T-helper 2 cell treated with Interferon-gamma antibody and Interleukin-4, amounts not matched to agents 100 ng/mL and 5 ng/mL, for 36 hours (primary cell): ENCODE measurements around the gene KANK4. TPM values are rescaled to one million over a fixed set of nuclear protein-coding genes. Genes with fewer than 3 reads are reported as not detected.

Experiments
- intact Hi-C: fragments of 100-400 bp; cut with micrococcal nuclease; formaldehyde crosslinking; loops from one replicate; pipeline ENCODE4 v1.15.1; 2023
- total RNA-seq: library from RNA; stranded (reverse); gene quantifications from 2 replicates; pipeline ENCODE4 v1.2.3, GENCODE V29; 2022

KANK4 gene
- not detected in 2 replicates for total RNA-seq

GRCh38 chr1:62318756-62319544 lies at the start of gene KANK4:
Gene KANK4 (minus strand): TSS chr1:62319434. CDS start chr1:62281564, 37,870 bp downstream.
- intact Hi-C loops, result no loop called here

DNA sequence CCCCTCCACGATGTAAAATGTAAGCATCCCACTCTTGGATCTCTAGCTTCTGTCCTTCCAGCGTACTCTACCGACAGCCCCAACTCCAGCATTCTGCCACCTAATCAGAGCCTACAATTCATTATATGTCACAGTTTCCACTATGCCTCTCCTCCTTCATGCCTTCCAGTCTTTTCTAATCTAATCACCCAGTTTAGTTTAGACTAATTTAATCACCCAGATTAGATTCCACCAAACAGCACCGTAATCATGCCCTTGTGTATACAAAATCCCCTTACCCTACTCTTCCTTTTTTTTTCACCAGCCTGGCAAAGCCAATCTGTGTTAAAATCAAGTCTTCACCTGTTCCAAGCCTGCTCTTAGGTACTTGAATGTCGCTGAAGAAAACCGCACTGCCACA lies 49.8 kb upstream of the KANK4 start:
- intact Hi-C loops, result no loop called here

DNA sequence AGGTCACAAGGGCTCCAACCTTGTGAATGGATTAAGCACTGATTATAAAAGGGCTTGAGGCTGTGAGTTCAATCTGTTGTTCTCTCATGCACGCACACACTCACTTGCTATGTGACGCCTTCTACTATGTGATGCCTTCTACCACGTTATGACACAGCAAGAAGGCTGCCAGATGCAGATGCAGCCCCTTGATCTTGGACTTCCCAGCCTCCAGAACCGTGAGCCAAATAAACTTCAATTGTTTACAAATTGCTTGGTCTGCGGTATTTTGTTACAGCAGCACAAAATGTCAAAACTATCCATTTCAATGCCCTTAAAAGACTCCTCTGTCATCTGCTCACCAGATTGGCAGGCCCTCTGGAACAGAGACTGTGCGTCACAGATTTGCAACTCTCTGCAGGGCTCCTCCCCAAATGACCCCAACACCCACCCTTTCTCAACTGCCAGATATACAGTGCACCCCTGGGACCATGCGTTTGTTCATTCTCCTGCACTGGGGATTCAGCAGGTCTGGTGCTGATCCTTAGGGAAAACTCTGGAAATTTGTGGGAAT lies 47.8 kb upstream of the KANK4 start:
- intact Hi-C loops, result no loop called here

GRCh38 chr1:62364721-62365120 lies 45.5 kb upstream of the KANK4 start:
- intact Hi-C loops, result no loop called here

DNA sequence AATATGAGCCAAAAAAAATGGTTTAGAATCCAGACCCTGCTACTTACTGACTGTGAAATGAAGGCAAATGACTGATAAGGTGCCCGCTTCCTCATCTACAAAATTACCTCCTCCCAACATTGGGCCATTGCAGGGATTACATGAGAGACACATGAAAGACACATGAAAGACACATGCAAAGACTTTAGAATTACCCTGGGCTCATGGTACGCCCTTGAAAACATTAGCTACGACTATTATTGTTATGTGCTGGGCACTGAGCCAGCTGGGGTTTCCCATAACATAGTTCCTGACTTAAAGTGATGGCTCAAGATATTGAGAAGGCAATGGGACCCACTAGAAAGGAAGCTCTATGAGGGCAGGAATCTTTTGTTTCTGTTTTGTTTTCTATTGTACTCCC lies 43.7 kb upstream of the KANK4 start:
- intact Hi-C loops, result no loop called here

DNA sequence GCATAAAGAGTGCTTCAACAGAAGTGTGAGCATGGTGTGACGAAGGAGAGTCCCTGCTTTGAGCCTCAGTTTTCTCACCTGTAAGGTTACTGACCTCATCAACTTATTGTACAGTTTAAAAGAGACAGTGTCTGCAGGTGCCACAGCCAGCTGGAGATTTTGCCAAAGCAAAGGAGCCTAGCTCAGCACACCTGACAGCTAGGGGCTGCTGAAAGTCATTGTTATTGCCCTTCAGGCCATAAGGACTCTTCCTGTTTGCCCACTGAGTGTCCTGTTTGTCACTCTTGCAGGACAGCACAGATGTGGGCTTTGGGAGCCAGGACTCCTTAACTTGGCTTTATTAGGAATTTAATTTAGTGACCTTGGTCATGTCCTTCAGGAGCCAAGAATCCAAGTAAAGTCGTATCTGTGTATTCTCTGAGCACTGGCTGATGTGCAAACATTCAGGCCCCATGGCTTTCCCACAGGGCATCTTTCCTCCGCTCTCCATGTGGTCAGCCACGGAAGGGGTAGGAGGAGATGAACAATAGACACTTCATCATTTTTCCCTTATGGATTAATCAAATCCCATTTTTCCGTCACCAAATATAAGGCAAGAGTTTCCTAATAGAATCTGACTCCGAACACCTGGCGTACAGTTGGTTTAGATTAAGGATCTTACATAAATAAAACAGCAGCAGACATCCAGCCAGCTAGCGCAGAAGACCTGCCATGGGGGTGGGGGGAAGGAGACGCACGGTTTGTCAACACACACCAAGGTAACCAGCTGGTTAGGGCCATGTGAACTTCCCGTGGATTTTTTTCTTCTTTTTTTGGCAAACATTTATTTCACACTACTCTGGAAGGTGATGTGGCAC lies 43.1 kb upstream of the KANK4 start:
- intact Hi-C loops, result no loop called here

DNA sequence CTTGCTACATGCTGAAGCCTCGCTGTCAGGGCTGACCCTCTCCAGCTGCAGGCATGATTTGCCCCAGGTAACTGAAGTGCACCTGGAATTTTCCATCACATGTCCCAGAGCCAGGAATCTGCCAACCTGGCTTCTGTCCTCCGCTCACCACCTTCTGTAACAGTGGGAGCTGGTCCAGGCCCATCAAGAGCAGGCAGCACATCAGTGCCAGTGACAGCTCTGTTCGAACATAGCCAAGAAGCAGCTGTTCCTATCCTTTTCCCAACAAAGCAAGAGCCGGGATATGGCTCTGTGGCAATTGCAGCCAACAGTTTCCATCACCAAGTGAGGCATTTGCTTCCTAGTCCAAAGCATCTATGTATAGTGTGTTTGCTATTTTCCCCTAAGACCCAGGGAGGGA lies 42.2 kb upstream of the KANK4 start:
- intact Hi-C loops, result no loop called here

GRCh38 chr1:62358665-62359373 lies 39.6 kb upstream of the KANK4 start:
- intact Hi-C loops, result no loop called here

GRCh38 chr1:62357916-62358315 lies 38.7 kb upstream of the KANK4 start:
- intact Hi-C loops, result no loop called here

- intact Hi-C loops, result no loop called here
These were observed 37.1 kb upstream of the KANK4 start for GRCh38 chr1:62356257-62356835.

DNA sequence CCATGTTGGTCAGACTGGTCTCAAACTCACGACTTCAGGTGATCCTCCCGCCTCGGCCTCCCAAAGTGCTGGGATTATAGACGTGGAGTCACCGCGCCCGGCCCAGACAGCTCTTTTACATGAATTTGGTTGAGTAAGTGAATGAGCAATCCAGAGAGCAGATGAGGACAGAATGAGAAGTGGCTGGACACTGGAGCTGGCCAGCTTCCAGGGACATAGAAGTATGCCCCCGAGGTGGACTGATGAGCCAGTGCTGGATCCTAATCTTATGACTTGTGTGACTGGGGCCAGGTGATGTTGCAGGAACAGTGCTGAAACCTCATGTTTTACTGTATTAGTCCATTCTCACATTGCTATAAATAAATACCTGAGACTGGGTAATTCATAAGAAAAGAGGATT lies 35.9 kb upstream of the KANK4 start:
- intact Hi-C loops, result no loop called here

DNA sequence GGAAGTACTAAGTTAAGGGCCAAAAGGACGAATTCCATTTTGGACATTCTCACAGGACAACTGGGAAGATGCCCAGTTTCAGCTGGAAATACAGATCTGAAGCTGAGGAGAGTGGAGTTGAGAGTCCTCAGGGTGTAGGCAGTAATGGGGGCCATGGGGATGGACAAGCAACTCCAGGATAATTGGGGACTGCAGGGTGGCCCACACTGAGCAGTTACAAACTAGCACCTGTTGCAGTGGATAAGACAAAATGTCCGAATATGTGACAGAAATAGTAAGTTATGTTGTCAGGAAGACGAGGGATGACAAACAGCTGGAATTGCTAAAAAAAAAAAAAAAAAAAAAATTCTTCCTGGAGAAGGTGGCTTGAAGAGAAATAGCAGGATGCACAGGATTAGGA lies 34.6 kb upstream of the KANK4 start:
- intact Hi-C loops, result no loop called here

GRCh38 chr1:62352387-62352786 lies 33.2 kb upstream of the KANK4 start:
- intact Hi-C loops, result no loop called here

DNA sequence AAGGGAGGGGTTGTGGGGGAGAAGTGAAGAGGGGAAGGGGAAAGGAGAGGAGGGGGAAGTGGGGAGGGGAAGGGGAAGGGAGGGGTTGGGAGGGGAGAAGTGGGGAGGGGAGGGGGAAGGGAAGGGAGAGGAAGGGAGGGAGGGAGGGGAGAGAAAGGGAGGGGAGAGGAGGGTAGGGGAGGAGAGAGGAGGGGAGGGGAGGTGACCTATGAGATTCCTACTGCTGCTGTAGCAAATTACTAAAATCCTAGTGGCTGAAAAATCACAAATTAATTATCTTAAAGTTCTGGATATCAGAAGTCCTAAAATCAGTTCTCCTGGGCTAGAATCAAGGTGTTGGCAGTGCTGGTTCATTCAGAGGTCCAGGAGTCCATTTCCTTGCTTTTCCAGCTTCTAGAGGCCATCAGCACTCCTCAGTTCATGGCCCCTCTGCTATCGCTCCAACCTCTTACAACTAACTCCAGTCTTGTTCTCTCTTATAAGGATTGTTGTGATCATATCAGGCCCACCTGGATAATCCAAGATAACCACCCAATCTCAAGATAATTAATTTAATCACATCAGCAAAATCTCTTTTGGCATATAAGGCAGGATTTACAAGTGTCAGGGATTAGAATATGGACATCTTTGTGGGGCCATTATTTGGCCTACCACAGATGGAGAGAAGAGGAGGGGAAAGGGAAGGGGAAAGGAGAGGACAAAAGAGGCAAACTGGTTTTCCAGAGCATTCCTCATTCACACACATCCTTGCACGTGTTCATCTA lies 30.4 kb upstream of the KANK4 start:
- intact Hi-C loops, result no loop called here

GRCh38 chr1:62346886-62347285 lies 27.7 kb upstream of the KANK4 start:
- intact Hi-C loops, result no loop called here

GRCh38 chr1:62343911-62344310 lies 24.7 kb upstream of the KANK4 start:
- intact Hi-C loops, result no loop called here

DNA sequence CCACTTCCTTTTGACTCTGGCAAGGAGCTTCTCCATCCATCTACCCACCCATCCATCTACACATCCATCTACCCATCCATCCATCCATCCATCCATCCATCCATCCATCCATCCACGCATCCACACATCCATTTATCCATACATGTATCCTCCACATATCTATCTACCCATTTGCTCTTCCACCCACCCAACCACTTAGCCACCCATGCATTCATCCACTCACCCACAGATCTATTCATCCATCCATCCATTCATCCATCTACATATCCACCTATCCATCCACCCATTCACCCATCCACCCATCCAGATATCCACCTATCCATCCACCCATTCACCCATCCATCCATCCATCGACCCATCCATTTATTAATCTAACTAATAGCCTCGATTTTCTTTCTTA lies 23.0 kb upstream of the KANK4 start:
- intact Hi-C loops, result no loop called here

GRCh38 chr1:62341615-62342014 lies 22.4 kb upstream of the KANK4 start:
- intact Hi-C loops, result no loop called here

DNA sequence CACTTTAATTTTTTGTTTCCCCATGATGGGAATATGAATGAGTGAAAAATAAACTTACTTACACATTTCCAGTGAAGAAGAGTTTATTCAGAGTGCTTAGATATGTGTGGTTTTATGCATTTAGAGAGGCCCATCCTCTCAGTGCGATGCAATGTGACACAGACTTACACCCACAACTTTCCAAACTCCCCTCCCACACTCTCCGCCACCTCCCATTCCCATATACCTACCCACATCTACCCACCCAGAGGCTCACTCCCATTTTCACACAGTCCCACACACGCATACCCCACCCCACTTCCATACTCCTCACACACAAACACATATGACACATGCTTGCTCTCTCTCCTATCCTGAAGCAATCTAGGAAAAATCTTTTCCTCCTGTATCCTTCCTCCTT lies 21.9 kb upstream of the KANK4 start:
- intact Hi-C loops, result no loop called here
